B cell (primary cell): ENCODE data around the gene DHRS7B. TPM values are rescaled to one million over a fixed set of nuclear protein-coding genes. Genes with fewer than 3 reads are reported as not detected.

ENCODE experiments used
- ATAC-seq: fragments of 200-7000 bp; cut with Tn5 transposase; one replicate; pipeline ENCODE4 v1.10.0; 2021; ENCODE audit warnings: low read depth, mild to moderate bottlenecking, moderate number of reproducible peaks, moderate library complexity
- CTCF ChIA-PET: fragments of 350-600 bp; sonication (Branson Sonifier 250); formaldehyde crosslinking; loops from one replicate; lab custom pipeline; 2021; ENCODE audit warnings: antibody characterized with exemption, inconsistent platforms; lab: Charles Lee
- POLR2A ChIA-PET: fragments of 350-600 bp; sonication (Branson Sonifier 250); formaldehyde crosslinking; loops from one replicate; lab custom pipeline; 2021; ENCODE audit warnings: antibody characterized with exemption; lab: Charles Lee
- DNase-seq: peaks from one replicate; pipeline ENCODE4 v3.0.0; 2013
- H2AFZ ChIP-seq: 2 replicates; pipeline ENCODE4 v1.6.1; 2012; ENCODE audit warnings: mild to moderate bottlenecking, low read depth, low read length; ENCODE audit not compliant: insufficient read depth, poor library complexity, severe bottlenecking
- H3K27ac ChIP-seq, 2 donors: 1 replicate in 1 of 2; 2 replicates in 1 of 2; pipeline ENCODE4 v1.5.1; 2012 to 2013; ENCODE audit warnings: low read length in 2 of 2, mild to moderate bottlenecking in 2 of 2, moderate library complexity in 1 of 2
- H3K27me3 ChIP-seq, 4 experiments: fragments of 200-600 bp in 1 of 4; sonication (generic) in 1 of 4; replicated peaks in 1 of 4; 1 replicate in 2 of 4; 2 replicates in 2 of 4; pipeline versions ENCODE4 v1.6.1 to v1.7.0; 2013 to 2016; ENCODE audit warnings: low read length in 3 of 4, mild to moderate bottlenecking in 2 of 4, mixed read lengths in 1 of 4, moderate library complexity in 1 of 4; ENCODE audit not compliant: insufficient read depth in 4 of 4, control insufficient read depth in 3 of 4; ENCODE audit errors: control extremely low read depth in 1 of 4
- H3K36me3 ChIP-seq, 2 experiments: replicated peaks in 1 of 2; 1 replicate in 1 of 2; 2 replicates in 1 of 2; pipeline versions ENCODE4 v1.6.1 to v1.7.1; 2013; ENCODE audit warnings: low read length in 1 of 2; ENCODE audit not compliant: insufficient read depth in 2 of 2, control insufficient read depth in 1 of 2; ENCODE audit errors: control extremely low read depth in 1 of 2, extremely low read depth in 1 of 2
- H3K4me1 ChIP-seq, 2 donors: fragments of 200-600 bp in 1 of 2; sonication (generic) in 1 of 2; 1 replicate in 1 of 2; 2 replicates in 1 of 2; pipeline versions ENCODE4 v1.5.1 to v1.6.1; 2013 to 2017; ENCODE audit warnings: low read length in 2 of 2; ENCODE audit not compliant: control insufficient read depth in 2 of 2, insufficient read depth in 2 of 2
- H3K4me2 ChIP-seq: replicated peaks from 2 replicates; pipeline ENCODE3; 2012; ENCODE audit warnings: mild to moderate bottlenecking, low read depth, low read length; ENCODE audit not compliant: poor library complexity, severe bottlenecking
- H3K4me3 ChIP-seq, 5 experiments: fragments of 200-600 bp in 1 of 5; sonication (generic) in 1 of 5; 1 replicate in 3 of 5; 2 replicates in 2 of 5; pipeline versions ENCODE4 v1.5.1 to v1.7.0; 2011 to 2016; ENCODE audit warnings: low read length in 4 of 5, mild to moderate bottlenecking in 4 of 5, low read depth in 2 of 5, control low read depth in 1 of 5, moderate library complexity in 1 of 5; ENCODE audit not compliant: insufficient read depth in 1 of 5; ENCODE audit errors: control extremely low read depth in 1 of 5, extremely low read depth in 1 of 5
- H3K79me2 ChIP-seq: fragments of 200-600 bp; sonication (generic); one replicate; pipeline ENCODE4 v1.6.0; 2016; ENCODE audit warnings: low read length; ENCODE audit not compliant: control insufficient read depth, insufficient read depth
- H3K9ac ChIP-seq: fragments of 200-600 bp; sonication (generic); 2 replicates; pipeline ENCODE4 v1.6.1; 2017; ENCODE audit warnings: mild to moderate bottlenecking, low read length, moderate library complexity
- H3K9me3 ChIP-seq, 3 donors: one replicate each; pipeline versions ENCODE4 v1.6.1 to v1.7.1; 2013; ENCODE audit warnings: low read length in 2 of 3; ENCODE audit not compliant: control insufficient read depth in 2 of 3, insufficient read depth in 1 of 3; ENCODE audit errors: control extremely low read depth in 1 of 3
- H4K20me1 ChIP-seq: 2 replicates; pipeline ENCODE4 v1.6.0; 2012; ENCODE audit warnings: mild to moderate bottlenecking, low read length; ENCODE audit not compliant: insufficient read depth, control insufficient read depth, poor library complexity, severe bottlenecking
- H3K27ac Mint-ChIP-seq: one replicate; pipeline ENCODE4 v1.8.0; 2021; ENCODE audit warnings: mixed read lengths
- H3K27me3 Mint-ChIP-seq: one replicate; pipeline ENCODE4 v1.8.0; 2021; ENCODE audit warnings: mixed read lengths
- H3K4me1 Mint-ChIP-seq: one replicate; pipeline ENCODE4 v1.8.0; 2021; ENCODE audit warnings: mixed read lengths
- H3K4me3 Mint-ChIP-seq: one replicate; pipeline ENCODE4 v1.8.0; 2021; ENCODE audit warnings: mixed read lengths
- H3K9me3 Mint-ChIP-seq: one replicate; pipeline ENCODE4 v1.8.0; 2022; ENCODE audit warnings: mixed read lengths; ENCODE audit not compliant: insufficient read depth
- CTCF ChIP-seq: fragments of 200-600 bp; IDR thresholded peaks from one replicate; pipeline ENCODE4 v1.8.0; 2022; ENCODE audit warnings: antibody characterized with exemption, mild to moderate bottlenecking
- EZH2 ChIP-seq: IDR thresholded peaks from 2 replicates; pipeline ENCODE4 v1.6.1; 2012; ENCODE audit warnings: borderline replicate concordance, low read depth, mild to moderate bottlenecking, moderate library complexity, low read length; ENCODE audit not compliant: insufficient read depth, poor library complexity, severe bottlenecking
- WGBS: methylation state at CpG from one replicate; pipeline ENCODE4 v1.1.5; 2013; ENCODE audit warnings: missing lambda C conversion rate; ENCODE audit not compliant: insufficient coverage; 5-methylcytosine and 5-hydroxymethylcytosine counted together
- intact Hi-C: fragments of 100-400 bp; cut with micrococcal nuclease; formaldehyde crosslinking; loops from one replicate; pipeline ENCODE4 v1.10.0; 2022
- polyA plus RNA-seq: library from polyadenylated mRNA; depleted of rRNA; stranded (reverse); fragments of >200 nt; gene quantifications from 2 replicates; pipeline ENCODE4 v1.2.3, GENCODE V29; 2012
- total RNA-seq, 2 donors: library from RNA; stranded (reverse); fragments of 120-200 nt in 1 of 2; gene quantifications; 1 replicate in 1 of 2; 2 replicates in 1 of 2; pipeline versions ENCODE4 v1.2.3 to v1.2.4, GENCODE V29; 2013 to 2022

The DHRS7B gene
- total and polyA plus RNA-seq, 2 donors (not counting 1 experiment from before 2014, with no cell fraction given) = 8.2 to 13.4 TPM

GRCh38 chr17:21176773-21177395 lies 50.1 kb downstream of the DHRS7B start:
- no peak overlapping the region for H3K4me3 ChIP-seq
- no peak for TF ChIP-seq EZH2
- no peak for TF ChIP-seq CTCF
- no peak for ATAC-seq
- H2AFZ ChIP-seq = no peak overlapping the region
- Mint-ChIP-seq H3K27ac (no peak overlapping the region), H3K4me1 (peaks cover 3% of the 10 kb centered on the region), H3K27me3 (no peaks in the 10 kb centered on the region), H3K9me3 (no peaks in the 10 kb centered on the region), H3K4me3 (no peak overlapping the region)
- ChIA-PET CTCF (interaction anchor here (1.7 kb wide), 1 partner anchor 57 kb away, joined by 4 read pairs; no protein-coding TSS in a partner anchor), POLR2A (no interaction called here)
- no peak overlapping the region for H3K27ac ChIP-seq
- H3K36me3 ChIP-seq = peaks cover 0 to 20% of the 10 kb centered on the region in 2 experiments
- intact Hi-C loops = no loop called here
- H3K79me2 ChIP-seq = no peaks in the 10 kb centered on the region
- DNase-seq = no peak
- H3K4me1 ChIP-seq = no peaks in the 10 kb centered on the region
- no peak overlapping the region for H3K4me2 ChIP-seq
- H3K27me3 ChIP-seq = no peaks in the 10 kb centered on the region
- H4K20me1 ChIP-seq = no peaks in the 10 kb centered on the region
- H3K9ac ChIP-seq = no peak overlapping the region
- WGBS = 88% methylated on average over 8 of the region's 12 CpGs
- no peaks in the 10 kb centered on the region for H3K9me3 ChIP-seq

- Mint-ChIP-seq H3K27me3 (no peaks in the 10 kb centered on the region), H3K9me3 (no peaks in the 10 kb centered on the region), H3K4me1 (no peaks in the 10 kb centered on the region), H3K27ac (no peak overlapping the region), H3K4me3 (no peak overlapping the region)
- Histone ChIP-seq H3K79me2 (no peaks in the 10 kb centered on the region), H3K27me3 (no peaks in the 10 kb centered on the region), H3K9ac (no peak overlapping the region), H2AFZ (no peak overlapping the region), H3K27ac (no peak overlapping the region), H3K4me3 (no peak overlapping the region), H3K9me3 (no peaks in the 10 kb centered on the region), H3K4me1 (no peaks in the 10 kb centered on the region), H3K4me2 (no peak overlapping the region), H3K36me3 (peaks cover 0 to 20% of the 10 kb centered on the region in 2 experiments), H4K20me1 (no peaks in the 10 kb centered on the region)
- POLR2A ChIA-PET = no interaction called here
- DNase-seq = no peak
- intact Hi-C loops = no loop called here
- CTCF ChIA-PET = interaction anchor here (1.7 kb wide), 1 partner anchor 58 kb away, joined by 4 read pairs; no protein-coding TSS in a partner anchor
- ATAC-seq = no peak
- TF ChIP-seq EZH2 (no peak), CTCF (no peak)
- 99% methylated on average over 8 of the region's 8 CpGs for WGBS
Measured at GRCh38 chr17:21177401-21177800, 50.6 kb downstream of the DHRS7B start.
